Activated CD4-positive, CD25-positive, alpha-beta regulatory T cell (primary cell): Measurements from ENCODE around the gene AMBP.
"Not testable (repeated sequence)": the region's sequence is repeated elsewhere in the genome, so short reads cannot be mapped to it uniquely, and the experiment has no call there.

ENCODE experiments used
- DNase-seq, 4 experiments: peaks; one replicate each; lab custom pipeline; 2025; lab: John Stamatoyannopoulos, UW

Gene AMBP

GRCh38 chr9:114091711-114092110 is 13.6 kb upstream of the AMBP start:
- DNase-seq, result no peak

- no peak for DNase-seq
Observed at GRCh38 chr9:114090798-114091197, 12.7 kb upstream of the AMBP start.

- DNase-seq, result no peak
Observed at GRCh38 chr9:114089206-114089840, 11.2 kb upstream of the AMBP start.

GRCh38 chr9:114088571-114089170 is 10.6 kb upstream of the AMBP start:
- DNase-seq, result no peak

- no peak for DNase-seq
Observed at GRCh38 chr9:114087721-114088120, 9.6 kb upstream of the AMBP start.

GRCh38 chr9:114086607-114087006 is 8.5 kb upstream of the AMBP start:
- DNase-seq, result no peak

- DNase-seq, result no peak
Observed at GRCh38 chr9:114086009-114086408, 7.9 kb upstream of the AMBP start.

GRCh38 chr9:114085387-114085789 is 7.3 kb upstream of the AMBP start:
- no peak for DNase-seq

GRCh38 chr9:114084282-114085073 is 6.4 kb upstream of the AMBP start:
- DNase-seq, result no peak

- no peak for DNase-seq
Observed at GRCh38 chr9:114083666-114084065, 5.6 kb upstream of the AMBP start.

GRCh38 chr9:114082763-114083412 is 4.8 kb upstream of the AMBP start:
- DNase-seq, result not testable (repeated sequence)

GRCh38 chr9:114082017-114082762 is 4.1 kb upstream of the AMBP start:
- DNase-seq, result peak; percentile 55 to 70 (median 58)

- DNase-seq, result no peak
Observed at GRCh38 chr9:114081441-114082016, 3.4 kb upstream of the AMBP start.

- no peak for DNase-seq
Observed at GRCh38 chr9:114080773-114081440, 2.8 kb upstream of the AMBP start.

- DNase-seq, result no peak
Observed at GRCh38 chr9:114080195-114080772, 2.2 kb upstream of the AMBP start.

- DNase-seq, result no peak
Observed at GRCh38 chr9:114078781-114079156, 669 bp upstream of the AMBP start.

- no peak for DNase-seq
Observed at GRCh38 chr9:114077162-114077837, 800 bp downstream of the AMBP start.

GRCh38 chr9:114076237-114077161 is 1.6 kb downstream of the AMBP start:
- DNase-seq, result no peak

- no peak for DNase-seq
Observed at GRCh38 chr9:114075602-114076001, 2.5 kb downstream of the AMBP start.
